H9 (cell line): Measurements from ENCODE around the gene VAMP2. TPM values are rescaled to one million over a fixed set of nuclear protein-coding genes. Genes with fewer than 3 reads are reported as not detected.

Source experiments
- DNase-seq: peaks from one replicate; pipeline ENCODE4 v3.0.0-alpha.2; 2017
- H2AFZ ChIP-seq: one replicate; pipeline ENCODE4 v1.6.1; 2013; ENCODE audit warnings: mild to moderate bottlenecking, low read length, control low read depth, moderate library complexity
- H2AK5ac ChIP-seq: 2 replicates; pipeline ENCODE4 v1.6.1; 2013; ENCODE audit warnings: low read length, control low read depth, mixed read lengths; ENCODE audit not compliant: insufficient read length
- H2BK120ac ChIP-seq: one replicate; pipeline ENCODE4 v1.6.1; 2013; ENCODE audit warnings: low read depth, mild to moderate bottlenecking, low read length, control low read depth, inconsistent platforms; ENCODE audit not compliant: poor library complexity, severe bottlenecking
- H2BK12ac ChIP-seq: 2 replicates; pipeline ENCODE4 v1.6.1; 2013; ENCODE audit warnings: low read length, control low read depth, mixed read lengths, low read depth; ENCODE audit not compliant: insufficient read length
- H2BK15ac ChIP-seq: 2 replicates; pipeline ENCODE4 v1.6.1; 2013; ENCODE audit warnings: low read depth, low read length, control low read depth
- H2BK20ac ChIP-seq: one replicate; pipeline ENCODE4 v1.6.1; 2013; ENCODE audit warnings: low read depth, mild to moderate bottlenecking, low read length, control low read depth, inconsistent platforms; ENCODE audit not compliant: poor library complexity, severe bottlenecking
- H2BK5ac ChIP-seq: 2 replicates; pipeline ENCODE4 v1.6.1; 2013; ENCODE audit warnings: low read length, control low read depth, mixed read lengths; ENCODE audit not compliant: insufficient read length
- H3K14ac ChIP-seq: 2 replicates; pipeline ENCODE4 v1.6.1; 2013; ENCODE audit warnings: low read length, control low read depth; ENCODE audit not compliant: insufficient read depth
- H3K18ac ChIP-seq: 2 replicates; pipeline ENCODE4 v1.6.1; 2013; ENCODE audit warnings: low read depth, mild to moderate bottlenecking, mixed read lengths, low read length, control low read depth; ENCODE audit not compliant: insufficient read length
- H3K23ac ChIP-seq: 2 replicates; pipeline ENCODE4 v1.6.1; 2013; ENCODE audit warnings: low read length, control low read depth, mixed read lengths, low read depth; ENCODE audit not compliant: insufficient read length
- H3K23me2 ChIP-seq: 2 replicates; pipeline ENCODE4 v1.6.1; 2013; ENCODE audit warnings: low read depth, mild to moderate bottlenecking, mixed read lengths, low read length, control low read depth; ENCODE audit not compliant: insufficient read length, poor library complexity, severe bottlenecking
- H3K27ac ChIP-seq: 2 replicates; pipeline ENCODE4 v1.5.1; 2013; ENCODE audit warnings: low read length, control low read depth, mixed read lengths, low read depth; ENCODE audit not compliant: insufficient read length
- H3K27me3 ChIP-seq: 2 replicates; pipeline ENCODE4 v1.6.1; 2013; ENCODE audit warnings: low read length, control low read depth, inconsistent platforms; ENCODE audit not compliant: insufficient read depth
- H3K4ac ChIP-seq: 2 replicates; pipeline ENCODE4 v1.6.1; 2013; ENCODE audit warnings: low read depth, mild to moderate bottlenecking, control low read depth, inconsistent platforms, low read length, moderate library complexity
- H3K4me1 ChIP-seq: 2 replicates; pipeline ENCODE4 v1.6.1; 2013; ENCODE audit warnings: low read length, control low read depth, inconsistent platforms; ENCODE audit not compliant: insufficient read depth
- H3K4me2 ChIP-seq: 2 replicates; pipeline ENCODE4 v1.6.1; 2013; ENCODE audit warnings: low read length, control low read depth, mixed read lengths; ENCODE audit not compliant: insufficient read length, insufficient read depth
- H3K56ac ChIP-seq: 2 replicates; pipeline ENCODE4 v1.6.1; 2013; ENCODE audit warnings: low read depth, mild to moderate bottlenecking, mixed read lengths, low read length, control low read depth; ENCODE audit not compliant: insufficient read length
- H3K79me1 ChIP-seq: 2 replicates; pipeline ENCODE4 v1.6.1; 2013; ENCODE audit warnings: low read depth, mild to moderate bottlenecking, moderate library complexity, low read length, control low read depth, inconsistent platforms; ENCODE audit not compliant: insufficient read depth, poor library complexity, severe bottlenecking
- H3K79me2 ChIP-seq: 2 replicates; pipeline ENCODE4 v1.6.1; 2013; ENCODE audit warnings: low read length, control low read depth, inconsistent platforms; ENCODE audit not compliant: insufficient read depth
- H3K9ac ChIP-seq: 2 replicates; pipeline ENCODE4 v1.6.1; 2013; ENCODE audit warnings: low read length, control low read depth, mixed read lengths; ENCODE audit not compliant: insufficient read length; ENCODE audit errors: extremely low read depth
- H3K9me3 ChIP-seq: one replicate; pipeline ENCODE4 v1.6.1; 2013; ENCODE audit warnings: low read depth, low read length, inconsistent platforms; ENCODE audit not compliant: control insufficient read depth
- H3T11ph ChIP-seq: one replicate; pipeline ENCODE4 v1.6.1; 2013; ENCODE audit warnings: mild to moderate bottlenecking, low read length, control low read depth, inconsistent platforms
- H4K20me1 ChIP-seq: one replicate; pipeline ENCODE4 v1.6.1; 2013; ENCODE audit not compliant: control insufficient read depth, insufficient read length, insufficient read depth
- H4K5ac ChIP-seq: 2 replicates; pipeline ENCODE4 v1.6.1; 2013; ENCODE audit warnings: low read depth, mild to moderate bottlenecking, mixed read lengths, low read length, control low read depth; ENCODE audit not compliant: insufficient read length
- H4K8ac ChIP-seq: replicated peaks from 2 replicates; pipeline ENCODE4 v1.6.1; 2013; ENCODE audit warnings: low read length, control low read depth, mixed read lengths, low read depth; ENCODE audit not compliant: insufficient read length
- H4K91ac ChIP-seq: 2 replicates; pipeline ENCODE4 v1.6.1; 2013; ENCODE audit warnings: low read depth, mild to moderate bottlenecking, moderate library complexity, mixed read lengths, low read length, control low read depth; ENCODE audit not compliant: insufficient read length
- H3K27ac Mint-ChIP-seq, 3 experiments: 2 replicates in 2 of 3; 3 replicates in 1 of 3; pipeline ENCODE4 v1.8.0; 2020 to 2021; ENCODE audit warnings: mixed read lengths in 3 of 3, mild to moderate bottlenecking in 1 of 3, moderate library complexity in 1 of 3
- H3K27me3 Mint-ChIP-seq: 2 replicates; pipeline ENCODE4 v1.8.0; 2021; ENCODE audit warnings: low read depth, mild to moderate bottlenecking, moderate library complexity, mixed read lengths
- H3K36me3 Mint-ChIP-seq, 3 experiments: 2 replicates in 2 of 3; 3 replicates in 1 of 3; pipeline ENCODE4 v1.8.0; 2020 to 2021; ENCODE audit warnings: low read depth in 3 of 3, mixed read lengths in 3 of 3; ENCODE audit not compliant: insufficient read depth in 1 of 3
- H3K4me1 Mint-ChIP-seq, 2 experiments: 2 replicates each; pipeline ENCODE4 v1.8.0; 2020; ENCODE audit warnings: mixed read lengths in 2 of 2
- H3K4me3 Mint-ChIP-seq, 2 experiments: 2 replicates in 1 of 2; 3 replicates in 1 of 2; pipeline ENCODE4 v1.8.0; 2020 to 2021; ENCODE audit warnings: mild to moderate bottlenecking in 2 of 2, mixed read lengths in 2 of 2, moderate library complexity in 1 of 2
- H3K9me3 Mint-ChIP-seq, 2 experiments: 2 replicates in 1 of 2; 3 replicates in 1 of 2; pipeline ENCODE4 v1.8.0; 2020; ENCODE audit warnings: mild to moderate bottlenecking in 2 of 2, mixed read lengths in 2 of 2, moderate library complexity in 1 of 2
- CTCF ChIP-seq: fragments of 200-600 bp; sonication (generic); conservative IDR thresholded peaks from 3 replicates; pipeline ENCODE4 v1.8.0; 2021; ENCODE audit warnings: antibody characterized with exemption, mild to moderate bottlenecking
- WGBS: extraction: QIAGEN DNeasy Blood & Tissue Kit; methylation state at CpG from one replicate; pipeline ENCODE4 v1.1.7; 2013; ENCODE audit warnings: missing lambda C conversion rate, low lambda C conversion rate, mixed read lengths; ENCODE audit not compliant: insufficient read length; ENCODE audit errors: extremely low coverage; 5-methylcytosine and 5-hydroxymethylcytosine counted together
- total RNA-seq: library from RNA; stranded (reverse); gene quantifications from 2 replicates; pipeline ENCODE4 v1.2.1, GENCODE V29; 2021

The VAMP2 gene
- total RNA-seq, 1 experiment from 2014 or later: 22.8 TPM

DNA sequence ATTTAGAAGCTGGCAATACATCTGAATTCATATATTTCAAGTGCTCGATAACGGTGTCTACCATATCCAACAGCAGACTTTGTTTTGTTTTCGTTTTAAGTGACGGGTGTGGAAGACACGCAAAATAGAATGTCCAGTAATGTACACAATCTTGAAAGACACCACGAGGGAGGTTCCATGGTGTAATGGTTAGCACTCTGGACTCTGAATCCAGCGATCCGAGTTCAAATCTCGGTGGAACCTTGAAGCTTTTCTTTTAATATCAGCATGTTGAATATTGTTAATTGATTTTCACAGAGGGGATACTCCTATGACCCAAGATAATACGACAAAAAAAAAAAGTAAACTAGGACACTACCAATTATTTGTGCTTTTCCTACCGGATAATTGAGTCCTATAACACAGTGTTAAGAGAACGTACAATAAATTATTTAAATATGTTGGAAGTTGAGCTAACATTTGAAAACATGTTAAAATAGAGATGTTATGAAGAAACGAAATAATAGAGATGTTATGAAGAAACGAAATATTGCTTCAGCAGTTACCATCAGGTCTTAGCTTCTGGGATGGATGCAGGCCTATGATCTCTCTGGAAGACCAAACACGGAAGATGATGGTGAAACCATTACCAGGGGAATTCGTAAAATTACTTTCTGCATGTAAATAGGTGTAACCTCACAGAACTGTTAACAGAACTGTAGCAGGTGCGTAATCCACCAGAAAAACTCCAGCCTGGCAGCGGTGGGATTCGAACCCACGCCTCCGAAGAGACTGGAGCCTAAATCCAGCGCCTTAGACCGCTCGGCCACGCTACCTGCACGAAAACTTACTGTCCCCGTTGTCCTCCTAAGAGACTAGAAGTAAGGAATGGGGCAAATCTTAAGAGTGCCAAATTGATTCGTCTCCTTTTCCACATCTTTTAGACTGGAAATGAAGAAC lies 42.9 kb downstream of the VAMP2 start:
- H3K4ac ChIP-seq: no peak overlapping the region
- H4K20me1 ChIP-seq: no peaks in the 10 kb centered on the region
- no peak overlapping the region for H3K14ac ChIP-seq
- H3K4me2 ChIP-seq: peak overlapping the region; percentile 99
- H3K9me3 ChIP-seq: no peaks in the 10 kb centered on the region
- H2AFZ ChIP-seq: no peak overlapping the region
- no peak overlapping the region for H3K23ac ChIP-seq
- no peak overlapping the region for H2BK5ac ChIP-seq
- TF ChIP-seq CTCF: no peak
- H3K18ac ChIP-seq: no peak overlapping the region
- no peak overlapping the region for H3K56ac ChIP-seq
- H2AK5ac ChIP-seq: no peak overlapping the region
- peak; percentile 95 for DNase-seq
- H3K23me2 ChIP-seq: peaks cover 48% of the 10 kb centered on the region
- H2BK20ac ChIP-seq: no peak overlapping the region
- Mint-ChIP-seq H3K4me1 (peaks cover 31 to 38% of the 10 kb centered on the region in 2 experiments), H3K36me3 (no peaks in the 10 kb centered on the region; a peak in 2 of 7 replicates), H3K27ac (peak overlapping the region; percentile 13 to 96 (median 82); a peak in 5 of 7 replicates), H3K9me3 (peaks cover 4 to 7% of the 10 kb centered on the region in 2 experiments; a peak in 3 of 5 replicates), H3K4me3 (peak overlapping the region; percentile 91 to 93), H3K27me3 (peaks cover 85% of the 10 kb centered on the region)
- H2BK120ac ChIP-seq: no peak overlapping the region
- no peak overlapping the region for H3T11ph ChIP-seq
- H2BK12ac ChIP-seq: no peak overlapping the region
- H3K4me1 ChIP-seq: no peaks in the 10 kb centered on the region; the same call in 1 of the 2 replicates
- H4K8ac ChIP-seq: no peak overlapping the region
- no peaks in the 10 kb centered on the region for H3K79me2 ChIP-seq
- peak overlapping the region; percentile 39 for H3K9ac ChIP-seq
- no peak overlapping the region for H2BK15ac ChIP-seq
- H4K5ac ChIP-seq: no peak overlapping the region
- H3K27me3 ChIP-seq: peaks cover 40% of the 10 kb centered on the region
- H3K79me1 ChIP-seq: no peaks in the 10 kb centered on the region
- H3K27ac ChIP-seq: no peak overlapping the region
- H4K91ac ChIP-seq: no peak overlapping the region
- WGBS: no CpG with 5 or more reads among the region's 28 CpGs
